KG1 (cell line): ENCODE data around the gene KLRG1.

Experiments used
- DNase-seq: peaks from one replicate; lab custom pipeline; 2025; lab: John Stamatoyannopoulos, UW

Gene KLRG1

DNA sequence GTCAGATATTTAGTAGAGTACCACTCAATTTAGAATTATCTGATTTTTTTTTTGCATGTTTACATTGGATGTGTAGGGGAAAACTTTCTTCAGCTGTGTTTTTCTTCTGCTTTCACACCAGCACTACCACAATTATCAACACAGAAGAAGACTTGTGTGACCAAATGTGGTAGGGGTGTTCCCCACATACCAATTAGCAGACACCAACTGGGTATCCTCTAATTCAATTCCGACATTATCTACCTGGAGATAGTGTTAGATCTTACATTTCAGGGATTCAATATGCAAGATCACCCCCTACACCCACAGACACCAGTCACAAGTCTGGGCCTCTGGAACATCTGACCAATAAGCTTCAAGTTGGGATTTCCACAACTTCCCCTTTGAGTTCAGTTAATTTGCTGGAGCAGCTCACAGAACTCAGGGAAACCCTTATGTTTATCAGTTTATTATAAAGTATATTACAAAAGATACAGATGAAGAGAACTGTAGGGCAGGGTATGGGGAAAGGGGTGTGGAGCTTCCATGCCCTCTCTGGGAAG lies 4.1 kb upstream of the KLRG1 start:
- peak; percentile 17 for DNase-seq

DNA sequence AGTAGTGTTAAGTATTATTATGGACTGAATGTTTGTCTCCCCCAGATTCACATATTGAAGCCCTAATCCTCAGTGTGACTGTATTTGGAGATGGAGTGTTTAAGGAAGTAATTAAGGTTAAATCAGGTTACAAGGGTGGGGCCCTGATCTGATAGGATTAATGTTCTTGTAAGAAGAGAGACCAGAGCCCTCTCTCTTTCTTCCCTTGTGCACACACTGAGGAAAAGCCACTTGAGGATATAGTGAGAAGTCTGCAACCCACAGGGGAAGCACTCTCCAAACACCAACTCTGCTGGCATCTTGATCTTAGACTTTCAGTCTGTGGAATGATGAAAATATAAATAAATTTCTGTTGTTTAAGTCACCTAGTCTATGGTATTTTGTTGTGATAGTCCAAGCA lies 2.2 kb upstream of the KLRG1 start:
- DNase-seq: peak; percentile 32

DNA sequence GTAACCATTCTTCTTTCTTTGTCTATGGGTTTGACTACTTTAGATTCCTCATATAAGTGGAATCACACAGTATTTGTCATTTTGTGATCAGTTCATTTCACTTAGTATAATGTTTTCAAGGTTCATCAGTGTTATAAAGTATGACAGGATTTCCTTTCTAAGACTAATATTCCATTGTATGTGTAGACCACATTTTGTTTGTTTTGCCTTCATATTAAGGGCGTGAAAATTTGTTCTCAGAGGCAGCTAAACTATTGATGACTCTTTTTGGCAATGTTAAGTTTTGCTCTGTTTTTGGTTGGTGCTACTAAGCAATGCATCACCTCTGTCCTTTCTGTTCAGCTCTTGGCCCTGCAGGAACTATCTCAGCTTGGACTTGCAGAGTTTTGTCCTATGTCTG lies 1.7 kb upstream of the KLRG1 start:
- no peak for DNase-seq

DNA sequence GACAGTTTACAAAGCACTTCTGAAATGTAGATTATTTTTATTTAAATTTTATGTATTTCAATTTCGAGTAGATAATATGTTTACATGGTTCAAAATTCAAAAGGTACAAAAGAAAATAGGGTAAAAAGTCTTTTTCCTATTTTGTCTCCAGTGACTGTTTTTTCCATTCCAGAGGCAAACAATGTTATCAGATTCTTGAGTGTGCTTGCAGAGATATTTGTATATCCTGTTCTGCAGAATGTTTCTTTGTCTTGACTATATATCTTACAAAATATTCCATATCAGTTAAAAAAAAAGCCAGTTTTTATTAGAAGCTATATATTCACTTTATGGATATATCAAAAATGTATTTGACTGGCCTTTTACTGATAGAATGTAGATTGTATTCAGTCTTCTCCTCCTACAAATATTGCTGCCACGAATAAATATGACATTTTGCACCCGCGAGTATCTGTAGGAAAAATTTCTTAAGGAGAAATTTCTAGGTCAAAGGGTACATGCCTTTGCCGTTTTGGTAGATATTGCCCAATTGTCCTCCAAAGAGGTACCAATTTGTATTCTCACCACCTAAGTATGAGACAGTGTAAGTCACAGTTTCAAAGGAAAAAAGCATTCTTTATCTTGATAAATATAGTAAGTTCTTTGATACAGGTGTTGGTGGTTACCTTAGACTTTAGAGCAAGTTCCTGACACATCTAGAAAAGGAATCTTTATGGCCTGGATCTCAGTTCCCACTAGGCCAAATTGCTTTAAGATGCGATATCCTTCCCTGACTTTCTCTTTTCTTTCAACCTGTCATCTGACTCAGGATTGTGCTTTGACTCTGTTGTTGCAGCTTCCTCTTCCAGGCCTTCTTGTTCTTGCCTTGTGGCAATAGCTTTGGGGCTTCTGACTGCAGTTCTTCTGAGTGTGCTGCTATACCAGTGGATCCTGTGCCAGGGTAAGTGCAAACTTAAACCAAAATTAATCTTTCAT lies 2.3 kb downstream of the KLRG1 start:
- peak; percentile 56 for DNase-seq

DNA sequence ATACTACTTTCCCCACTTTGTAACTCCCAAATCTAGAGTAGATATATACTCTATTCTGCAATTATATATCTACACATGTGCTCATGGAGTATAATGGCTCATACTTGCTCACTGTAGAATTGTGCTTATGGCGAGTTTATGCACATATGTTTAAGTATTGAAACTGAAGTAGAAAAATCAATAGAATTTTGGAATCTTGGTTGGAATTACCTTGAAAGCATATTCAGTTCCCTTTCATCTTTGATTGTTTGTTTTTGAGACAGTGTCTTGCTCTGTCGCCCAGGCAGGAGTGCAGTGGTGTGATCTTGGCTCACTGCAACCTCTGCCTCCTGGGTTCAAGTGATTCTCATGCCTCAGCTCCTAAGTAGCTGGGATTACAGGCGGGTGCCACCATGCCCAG lies 4.5 kb downstream of the KLRG1 start:
- no peak for DNase-seq

DNA sequence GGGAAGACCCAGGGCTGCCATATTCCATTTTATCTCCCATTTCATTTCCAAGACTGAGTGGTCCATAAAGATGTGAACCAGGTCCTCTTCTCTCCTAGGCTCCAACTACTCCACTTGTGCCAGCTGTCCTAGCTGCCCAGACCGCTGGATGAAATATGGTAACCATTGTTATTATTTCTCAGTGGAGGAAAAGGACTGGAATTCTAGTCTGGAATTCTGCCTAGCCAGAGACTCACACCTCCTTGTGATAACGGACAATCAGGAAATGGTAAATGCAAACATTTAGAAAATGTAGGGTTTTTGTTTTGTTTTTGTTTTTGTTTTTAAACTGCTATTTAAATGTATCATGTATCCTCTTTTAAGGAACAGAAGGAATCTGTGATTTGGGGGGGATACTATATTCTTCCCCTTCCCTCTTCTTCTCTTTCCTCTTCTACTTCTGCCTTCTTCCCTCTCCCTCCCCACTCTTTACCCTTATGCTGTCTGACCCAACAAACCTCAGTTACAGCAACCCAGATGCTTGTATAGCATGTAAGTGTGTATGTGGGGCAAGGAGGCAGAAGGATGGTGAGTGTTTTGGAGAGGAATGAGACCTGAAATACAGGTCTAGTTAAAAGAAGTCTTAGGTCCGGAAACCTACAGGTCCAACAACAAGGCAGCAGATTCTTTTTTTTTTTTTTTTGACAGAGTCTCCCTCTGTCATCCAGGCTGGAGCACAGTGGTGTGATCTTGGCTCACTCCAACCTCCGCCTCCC lies 5.9 kb downstream of the KLRG1 start:
- DNase-seq: no peak

DNA sequence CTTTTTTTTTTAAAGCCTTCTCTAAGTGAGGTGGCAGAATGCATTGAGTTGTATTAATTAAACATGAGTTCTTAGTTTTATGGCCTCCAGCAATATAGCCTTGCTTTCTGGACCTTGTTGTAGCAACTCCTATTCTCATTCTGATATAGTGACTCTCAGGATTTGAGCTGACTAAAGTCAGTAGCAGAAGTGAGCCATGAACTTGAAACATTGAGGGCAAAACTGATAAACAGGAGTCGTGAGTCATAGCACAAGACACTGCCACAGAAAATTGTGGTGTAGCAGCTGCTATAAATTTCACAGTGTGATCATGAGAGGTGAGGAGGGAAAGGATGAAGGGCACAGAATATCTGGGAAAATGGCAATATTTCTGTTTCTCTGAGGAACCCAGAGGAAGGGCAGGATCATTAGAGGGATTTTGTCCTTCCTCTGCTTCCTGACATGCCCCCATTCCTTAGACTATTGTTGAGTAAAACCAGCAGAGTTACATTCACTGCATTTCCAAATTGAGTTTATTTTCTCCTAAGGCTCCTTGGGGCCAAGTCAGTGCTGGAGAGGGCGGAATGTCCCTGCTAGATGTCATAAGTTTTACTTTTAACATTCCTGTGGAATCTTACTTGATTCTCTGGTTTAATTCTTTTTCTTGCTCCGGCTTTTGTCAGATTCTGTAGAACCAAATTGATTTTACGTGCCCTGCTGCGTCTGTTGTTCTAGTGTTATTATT lies 7.5 kb downstream of the KLRG1 start:
- no peak for DNase-seq

DNA sequence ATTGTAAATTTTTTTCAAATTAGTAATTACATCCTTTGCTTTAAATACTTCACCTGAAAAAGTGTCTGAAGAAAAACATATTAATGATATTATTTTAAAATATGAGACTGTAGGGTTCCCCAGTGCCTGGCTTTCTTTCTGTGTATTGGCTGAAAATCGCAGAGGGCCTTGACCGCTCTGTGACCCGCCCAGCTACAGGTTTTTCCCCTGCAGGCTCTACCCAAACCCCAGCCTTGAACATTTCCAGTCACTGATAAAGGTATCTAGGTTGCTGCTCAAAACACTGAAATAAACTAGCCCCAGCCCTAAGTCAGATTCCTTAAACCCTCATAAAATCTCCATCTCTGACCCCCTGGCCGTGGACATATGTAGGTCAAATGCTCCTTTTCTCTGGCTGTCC lies 11.9 kb downstream of the KLRG1 start:
- no peak for DNase-seq

DNA sequence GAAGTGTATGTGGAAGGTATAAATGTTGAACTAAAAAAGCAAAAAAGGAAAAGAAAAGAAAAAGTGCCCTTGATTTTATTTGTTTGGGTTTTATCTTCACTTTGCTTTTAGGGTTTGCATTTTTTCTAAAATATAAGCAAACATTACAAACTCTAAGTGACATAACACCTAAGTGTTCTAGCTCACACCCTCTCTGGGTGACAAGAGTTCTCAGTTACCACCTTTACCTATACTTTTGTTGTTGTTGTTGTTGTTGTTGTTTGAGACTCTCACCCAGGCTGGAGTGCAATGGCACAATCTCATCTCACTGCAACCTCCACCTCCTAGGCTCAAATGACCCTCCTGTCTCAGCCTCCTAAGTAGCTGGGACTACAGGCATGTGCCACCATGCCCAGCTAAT lies 13.0 kb downstream of the KLRG1 start:
- no peak for DNase-seq

DNA sequence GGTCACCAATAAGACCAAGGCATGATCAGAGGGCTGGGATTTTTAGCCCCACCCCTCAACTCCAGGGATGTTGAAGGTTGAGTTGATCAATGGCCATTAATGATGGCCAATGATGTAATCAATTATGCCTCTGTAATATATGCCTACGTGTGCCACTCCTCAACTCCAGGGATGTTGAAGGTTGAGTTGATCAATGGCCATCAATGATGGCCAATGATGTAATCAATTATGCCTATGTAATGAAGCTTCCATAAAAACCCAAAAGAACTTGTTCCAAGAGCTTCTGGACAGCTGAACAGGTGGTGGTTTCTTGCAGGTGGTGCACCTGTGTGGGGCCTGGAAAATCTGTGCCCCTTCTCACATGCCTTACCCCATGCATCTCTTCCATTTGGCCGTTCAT lies 33.2 kb downstream of the KLRG1 start:
- DNase-seq: no peak

DNA sequence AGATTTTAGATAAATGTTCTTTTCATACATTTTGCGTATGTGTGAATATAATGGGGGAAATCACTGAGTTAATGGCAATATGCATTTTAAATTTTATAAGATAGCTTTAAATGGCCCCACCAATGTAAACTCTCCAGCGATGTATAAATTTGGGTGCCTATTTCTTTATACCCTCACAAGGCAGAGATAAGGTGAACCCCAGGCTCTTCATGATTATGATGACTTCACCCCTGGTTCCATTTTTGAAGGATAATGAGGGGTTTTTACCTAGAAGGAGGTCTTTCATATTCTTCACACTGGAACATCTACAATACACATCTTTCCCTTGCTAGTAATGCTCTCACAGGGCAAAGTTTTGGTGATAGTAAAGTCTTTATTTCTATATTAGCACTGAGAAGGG lies 35.2 kb downstream of the KLRG1 start:
- DNase-seq: no peak

DNA sequence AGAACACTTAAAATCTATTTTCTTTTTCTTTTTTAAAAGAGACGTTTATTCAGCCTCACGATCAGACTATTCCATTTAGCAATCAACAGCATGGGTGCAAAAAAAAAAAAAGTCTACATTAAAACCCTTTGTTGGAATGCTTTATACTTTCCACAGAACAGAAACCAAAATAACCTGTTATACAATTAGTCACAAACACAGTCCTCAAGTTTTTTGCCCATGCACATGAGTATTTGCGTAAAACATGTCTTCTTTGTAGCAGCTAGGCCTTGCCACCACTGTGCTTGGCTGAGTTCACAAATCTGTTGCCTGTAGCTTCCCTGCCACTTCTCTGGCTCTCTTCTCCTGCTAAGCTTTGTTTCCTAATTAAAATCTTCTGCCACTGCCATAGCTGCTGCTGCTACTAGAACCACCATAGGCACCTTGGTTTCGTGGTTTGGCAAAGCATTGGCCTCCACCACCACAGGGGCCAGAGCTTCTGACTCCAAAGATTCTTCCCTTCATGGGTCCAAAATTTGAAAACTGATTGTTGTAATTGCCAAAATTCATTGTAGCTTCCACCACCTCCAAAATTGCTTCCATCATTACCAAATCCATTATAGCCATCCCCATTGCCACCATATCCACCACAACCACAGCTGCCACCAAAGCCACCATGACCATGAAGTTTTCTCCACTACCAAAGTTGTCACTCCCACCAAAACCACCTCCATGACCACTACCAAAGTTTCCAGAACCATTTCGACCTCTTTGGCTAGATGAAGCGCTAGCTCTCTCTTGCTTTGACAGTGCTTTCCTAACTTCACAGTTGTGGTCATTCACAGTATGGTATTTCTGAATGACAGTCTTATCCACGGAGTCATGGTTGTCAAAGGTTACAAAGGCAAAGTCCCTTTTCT lies 38.1 kb downstream of the KLRG1 start:
- no peak for DNase-seq

DNA sequence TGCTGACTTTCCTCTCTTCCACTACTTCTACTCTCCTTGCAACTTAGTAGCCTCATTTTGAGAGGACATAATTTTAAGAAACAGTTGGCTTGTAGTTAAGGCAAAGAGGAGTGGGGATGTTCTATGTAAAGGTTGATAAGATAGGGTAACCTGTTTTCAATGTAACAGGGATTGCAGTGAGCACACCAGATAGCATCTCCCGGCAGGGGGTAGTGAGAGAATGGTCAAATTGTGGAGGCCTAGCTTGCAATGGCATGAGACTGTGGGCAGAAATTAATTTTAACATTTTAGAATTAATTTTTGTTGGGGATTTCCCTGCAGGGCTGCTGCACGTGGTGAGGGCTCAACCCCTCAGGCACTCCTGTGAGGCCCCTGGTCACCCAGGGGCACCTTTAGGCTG lies 41.4 kb downstream of the KLRG1 start:
- no peak for DNase-seq

DNA sequence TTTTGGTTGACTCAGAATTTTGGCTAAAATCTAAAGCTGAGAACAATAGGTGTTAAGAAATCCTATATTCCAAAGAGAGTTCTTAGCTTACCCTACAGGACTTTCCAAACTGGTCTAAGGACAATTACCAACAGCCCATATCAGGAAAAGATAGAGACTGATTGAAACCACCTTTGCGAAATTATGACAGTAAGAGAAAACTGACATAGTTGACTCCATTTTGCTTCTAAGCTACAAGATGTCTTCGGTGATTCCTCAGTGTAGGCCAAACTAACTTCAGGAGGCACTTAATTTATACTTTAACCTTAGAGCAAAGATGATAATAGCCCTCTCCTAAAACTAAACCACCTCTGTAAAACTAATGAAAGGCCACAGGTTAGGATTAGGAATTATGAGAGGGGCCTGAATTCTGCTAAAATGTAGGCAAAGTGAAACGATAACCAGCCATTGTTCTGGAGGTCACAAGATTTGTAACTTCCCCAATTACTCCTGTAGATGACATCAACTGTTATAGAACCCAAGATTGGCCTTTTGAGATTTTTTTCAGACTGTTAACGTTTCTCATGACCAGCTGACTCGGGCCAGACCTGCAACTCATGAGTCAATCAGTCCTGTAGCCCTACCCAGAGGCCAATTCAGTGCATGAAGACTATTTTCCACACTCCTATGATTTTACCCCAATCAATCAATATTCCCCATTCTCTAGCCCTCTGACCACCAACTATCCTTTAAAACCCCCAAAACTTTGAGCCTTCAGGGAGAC lies 43.0 kb downstream of the KLRG1 start:
- DNase-seq: no peak

DNA sequence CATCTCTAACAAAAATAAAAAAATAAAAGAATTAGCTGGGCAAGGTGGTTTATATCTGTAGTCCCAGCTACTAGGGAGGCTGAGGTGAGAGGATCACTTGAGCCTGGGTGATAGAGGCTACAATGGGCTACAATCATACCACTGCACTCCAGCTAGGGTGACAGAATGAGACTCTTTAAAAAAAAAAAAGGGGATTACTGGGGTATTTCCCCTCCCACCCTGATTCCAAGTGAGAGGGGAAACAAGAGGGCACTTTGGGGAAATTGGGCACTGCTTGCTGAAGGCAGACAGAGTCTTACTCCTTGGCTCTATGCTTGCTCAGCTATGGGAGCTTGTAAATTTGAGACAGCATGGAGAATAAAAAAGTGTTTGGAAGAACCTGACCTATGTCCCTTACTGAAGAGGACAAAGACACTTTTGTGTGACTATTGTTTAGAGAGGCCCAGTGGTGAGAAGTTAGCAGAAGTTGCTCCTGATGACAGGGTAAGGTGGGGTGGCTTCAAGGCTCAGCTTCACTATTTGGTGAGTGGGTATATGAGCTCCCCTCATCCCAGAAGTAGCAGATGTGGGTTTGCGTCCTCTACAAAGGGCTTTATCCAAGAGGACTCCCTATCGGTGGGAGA lies 44.0 kb downstream of the KLRG1 start:
- no peak for DNase-seq

DNA sequence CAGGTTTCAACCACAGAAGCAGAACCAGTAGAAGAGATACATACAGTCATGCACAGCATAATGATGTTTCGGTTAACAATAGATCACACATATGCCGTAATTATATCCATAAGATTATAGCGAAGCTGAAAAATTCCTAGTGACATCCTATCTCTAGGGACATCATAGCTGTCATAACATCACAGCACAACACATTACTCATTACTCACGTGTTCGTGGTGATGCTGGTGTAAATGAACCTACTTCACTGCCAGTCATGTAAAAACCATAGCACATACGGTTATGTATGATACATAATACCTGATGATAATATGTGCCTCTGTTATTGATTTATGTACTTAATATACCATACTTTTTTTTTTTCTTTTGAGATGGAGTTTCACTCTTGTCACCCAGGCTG lies 44.7 kb downstream of the KLRG1 start:
- DNase-seq: no peak

DNA sequence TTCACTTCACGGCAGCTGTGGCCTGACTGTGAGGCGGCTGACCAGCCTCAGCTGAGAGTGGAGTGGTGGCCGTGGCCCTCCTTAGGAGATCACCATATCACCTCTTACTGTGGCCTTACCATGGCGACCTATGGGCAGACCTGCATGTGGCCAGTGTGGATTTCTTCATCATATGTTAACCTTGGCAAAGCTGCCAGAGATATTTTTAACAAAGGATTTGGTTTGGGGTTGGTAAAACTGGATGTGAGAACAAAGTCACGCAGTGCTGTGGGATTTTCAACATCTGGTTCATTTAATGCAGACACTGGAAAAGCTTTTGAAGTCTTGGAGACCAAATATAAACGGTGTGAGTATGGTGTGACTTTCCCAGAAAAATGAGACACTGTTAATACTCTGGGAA lies 46.9 kb downstream of the KLRG1 start:
- no peak for DNase-seq

DNA sequence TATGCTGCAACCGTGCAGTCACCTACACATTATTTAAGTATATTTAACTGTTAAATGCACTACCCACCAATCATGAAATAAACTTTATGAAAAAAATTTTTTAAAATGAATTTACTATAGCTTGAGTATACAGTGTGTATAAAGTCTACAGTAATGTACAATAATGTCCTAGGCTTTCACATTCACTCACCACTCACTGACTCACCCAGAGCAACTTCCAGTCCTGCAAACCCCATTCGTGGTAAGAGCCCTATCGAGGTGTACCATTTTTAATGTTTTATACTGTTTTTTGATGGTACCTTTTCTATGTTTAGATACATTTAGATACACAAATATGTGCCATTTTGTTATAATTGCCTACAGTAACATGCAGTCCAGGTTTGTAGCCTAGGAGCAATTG lies 48.1 kb downstream of the KLRG1 start:
- no peak for DNase-seq

DNA sequence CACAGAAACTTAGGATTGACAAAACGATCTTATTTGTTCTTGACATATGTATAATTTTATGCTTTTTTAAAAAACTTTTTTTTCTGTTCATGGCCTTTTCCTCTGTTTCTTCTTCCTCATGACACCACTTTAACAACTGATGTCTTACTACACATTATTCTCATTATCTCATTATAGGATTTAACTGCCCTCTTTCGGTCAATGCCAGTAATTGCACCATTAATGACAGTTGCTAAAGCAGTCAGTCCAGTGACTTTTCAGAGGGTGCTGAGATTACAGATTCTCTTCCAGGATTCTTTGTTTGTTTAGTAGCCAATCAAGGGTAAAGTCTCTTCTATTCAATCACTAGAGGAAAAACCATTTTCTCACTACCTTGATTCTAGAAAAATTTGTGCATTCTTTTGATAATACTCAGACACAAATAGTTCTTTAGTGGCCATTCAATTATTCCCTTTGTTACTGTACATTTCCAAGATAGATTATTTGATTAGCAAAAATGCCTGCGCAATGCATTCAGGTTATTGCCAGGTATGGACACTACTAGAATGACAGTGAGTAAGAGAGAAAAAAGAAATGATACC lies 50.1 kb downstream of the KLRG1 start:
- peak; percentile 52 for DNase-seq
